Measurements from ENCODE around the gene RGS21.

Gene RGS21

DNA sequence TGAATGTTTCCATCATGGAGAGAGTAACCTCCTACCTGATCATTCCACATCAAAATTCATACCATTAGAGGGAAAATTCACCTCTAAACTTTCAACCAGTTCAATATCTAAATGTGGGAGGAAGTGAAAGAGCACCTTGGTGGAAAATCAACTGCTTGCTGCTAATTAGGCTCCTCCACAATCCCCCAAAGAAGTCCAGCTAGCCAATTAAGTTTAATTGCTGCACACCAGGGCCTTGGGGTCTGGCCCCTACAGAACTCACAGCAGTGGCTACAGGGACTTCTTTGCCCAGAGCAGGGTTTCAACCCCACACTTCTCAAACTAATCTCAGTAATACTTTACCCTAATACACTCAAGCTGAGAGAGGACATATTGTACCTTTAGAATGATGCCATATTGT, 62.1 kb downstream of the RGS21 start:
- DNase-seq (ENCODE audit: low spot score): no peak

DNA sequence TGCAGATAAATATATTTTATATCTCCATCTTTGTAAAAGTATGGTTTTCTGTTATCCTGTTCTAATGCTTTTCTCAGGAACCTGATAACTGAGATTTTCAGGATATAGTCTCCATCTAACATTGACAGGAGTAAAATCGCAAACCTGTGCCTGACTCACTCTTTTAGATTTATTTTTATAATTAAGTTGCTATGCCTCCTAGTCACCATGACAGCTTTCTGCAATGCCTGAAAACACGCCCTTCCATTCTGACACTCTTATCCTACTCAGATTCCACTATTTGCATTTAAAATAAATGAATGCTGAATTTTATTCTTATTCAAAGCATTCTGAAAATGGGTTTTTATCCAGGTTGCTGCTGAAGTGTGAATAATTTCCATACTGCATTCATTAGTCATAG, 62.8 kb downstream of the RGS21 start:
- no peak for DNase-seq (ENCODE audit: low spot score)

DNA sequence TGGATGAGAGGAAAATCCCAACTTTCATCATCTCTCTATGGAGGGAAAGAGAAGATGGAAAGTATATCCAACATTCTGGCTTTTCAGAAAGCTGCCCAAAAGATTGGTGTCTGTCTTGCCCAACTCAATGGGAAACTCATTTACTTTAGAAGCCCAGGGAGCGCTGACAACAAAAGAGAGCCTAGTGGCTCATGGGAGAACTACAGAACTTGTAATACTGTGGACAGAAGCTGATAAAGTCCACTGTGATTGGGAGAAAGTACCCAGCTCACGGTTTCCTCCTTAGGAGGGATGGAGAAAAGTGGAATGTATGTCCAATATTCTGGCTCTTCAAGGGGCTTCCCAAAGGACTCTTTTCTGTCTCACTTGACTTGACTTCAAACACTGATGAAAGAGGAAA, 66.0 kb downstream of the RGS21 start:
- no peak for DNase-seq (ENCODE audit: low spot score)

DNA sequence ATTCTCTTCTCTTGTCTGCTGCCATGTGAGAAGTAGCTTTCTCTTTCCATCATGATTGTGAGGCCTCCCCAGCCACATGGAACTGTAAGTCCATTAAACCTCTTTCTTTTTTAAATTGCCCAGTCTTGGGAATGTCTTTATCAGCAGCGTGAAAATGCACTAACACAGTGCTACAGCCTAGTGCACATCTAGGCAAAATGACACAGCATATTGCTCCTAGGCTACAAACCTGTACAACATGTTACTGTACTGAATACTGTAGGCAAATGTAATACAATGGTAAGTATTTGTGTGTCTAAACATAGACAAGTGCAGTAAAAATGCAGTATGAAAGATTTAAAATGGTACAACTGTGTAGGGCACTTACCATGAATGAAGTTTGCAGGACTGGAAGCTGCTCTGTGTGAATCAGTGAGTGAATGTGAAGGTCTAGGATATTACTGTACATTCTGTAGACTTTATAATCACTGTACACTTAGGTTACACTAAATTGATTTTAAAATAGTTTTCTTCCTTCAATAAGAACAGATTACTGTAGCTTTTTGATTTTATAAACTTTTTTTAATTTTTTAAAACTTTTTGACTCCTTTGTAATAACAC, 69.4 kb downstream of the RGS21 start:
- no peak for DNase-seq (ENCODE audit: low spot score)

DNA sequence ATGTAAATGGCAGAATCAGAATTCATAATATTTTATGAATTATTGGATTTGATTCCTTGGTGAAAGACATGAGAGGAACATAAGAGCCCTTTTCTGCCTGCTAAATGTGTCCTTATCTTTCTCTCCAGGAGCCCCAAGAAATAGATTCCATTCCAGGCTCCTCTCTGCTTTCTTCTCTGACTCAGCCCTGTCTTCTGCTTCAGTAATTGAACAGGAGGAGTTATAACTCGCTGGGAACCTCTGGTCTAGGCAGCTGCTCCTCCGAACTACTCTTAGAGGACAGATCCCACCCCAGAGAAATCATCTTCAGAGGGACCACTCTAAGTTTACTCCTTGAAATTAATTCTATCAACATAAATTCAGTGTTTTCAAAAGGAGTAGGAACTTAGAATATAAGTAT, 78.4 kb downstream of the RGS21 start:
- DNase-seq (ENCODE audit: low spot score): no peak

DNA sequence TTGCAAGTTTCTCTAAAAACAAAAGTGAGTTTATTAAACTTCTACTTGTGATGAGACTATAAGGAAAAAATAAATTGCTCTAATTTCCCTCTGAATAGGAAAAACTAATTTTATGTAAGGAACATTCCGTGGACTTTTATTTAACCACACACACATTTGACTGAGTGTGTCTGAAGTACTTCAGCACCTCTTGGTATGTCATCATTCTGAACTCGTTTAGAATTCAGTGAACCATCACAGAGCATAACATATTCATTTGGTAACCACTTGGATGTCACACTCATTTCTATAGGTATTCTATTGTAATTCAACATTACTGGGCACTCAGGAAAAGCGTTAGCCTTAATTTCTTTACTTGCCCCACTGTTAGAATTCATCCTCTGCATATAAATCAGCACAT, 79.1 kb downstream of the RGS21 start:
- no peak for DNase-seq (ENCODE audit: low spot score)

DNA sequence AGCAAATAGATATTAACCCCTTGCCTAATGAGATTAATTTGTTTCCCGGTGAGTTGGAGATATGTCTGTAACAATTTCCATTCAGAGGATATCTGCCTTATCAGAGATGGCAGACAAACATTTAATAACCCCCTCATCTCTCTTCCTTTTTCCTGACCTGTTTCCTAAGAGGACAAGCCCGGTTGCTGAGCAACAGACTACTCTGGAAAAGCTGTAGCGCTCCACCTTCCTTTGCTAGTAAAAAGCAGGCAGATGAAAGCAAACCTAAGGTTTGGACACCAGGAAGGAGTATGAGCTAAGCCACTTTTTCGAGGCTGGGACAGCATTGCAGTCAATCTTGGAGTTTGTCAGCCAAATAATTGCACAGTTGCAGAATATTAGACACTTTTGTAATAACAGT, 82.4 kb downstream of the RGS21 start:
- no peak for DNase-seq (ENCODE audit: low spot score)

DNA sequence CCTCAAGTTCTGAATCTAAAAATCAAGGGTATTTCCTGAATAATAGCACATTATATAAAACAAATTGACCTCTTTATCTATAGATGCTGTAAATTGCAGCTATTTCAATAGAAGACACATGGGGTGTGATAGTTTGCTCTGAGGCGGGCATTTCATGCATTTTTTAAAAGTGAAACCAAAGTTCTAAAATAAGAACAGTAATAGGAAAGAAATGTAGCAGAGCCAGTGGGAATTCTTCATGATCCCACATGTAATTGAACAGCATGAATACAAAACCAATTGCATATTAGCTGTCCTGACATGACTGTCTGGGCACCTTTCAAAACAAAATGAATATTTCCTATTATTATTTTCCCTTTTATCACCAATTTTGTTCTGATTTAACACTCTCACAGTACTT, 85.0 kb downstream of the RGS21 start:
- no peak for DNase-seq (ENCODE audit: low spot score)

DNA sequence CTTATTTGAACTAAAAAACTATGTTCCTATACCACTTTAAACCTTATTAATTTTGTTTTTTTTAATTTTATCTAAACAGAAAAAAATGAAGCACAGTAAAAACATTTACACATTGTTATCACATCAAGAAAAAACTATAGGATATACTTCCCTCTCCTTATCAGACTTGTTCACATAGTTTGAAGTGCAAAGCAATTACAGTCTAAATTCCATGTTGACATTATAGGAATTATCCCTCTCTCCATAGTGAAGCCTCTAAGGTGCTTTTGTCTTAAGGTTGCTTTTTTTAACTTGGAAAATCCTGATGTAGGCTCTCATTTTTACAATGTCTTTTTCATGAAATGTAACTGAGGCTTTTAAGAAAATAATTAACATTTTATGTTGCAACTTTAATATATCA, 85.8 kb downstream of the RGS21 start:
- DNase-seq (ENCODE audit: low spot score): no peak

DNA sequence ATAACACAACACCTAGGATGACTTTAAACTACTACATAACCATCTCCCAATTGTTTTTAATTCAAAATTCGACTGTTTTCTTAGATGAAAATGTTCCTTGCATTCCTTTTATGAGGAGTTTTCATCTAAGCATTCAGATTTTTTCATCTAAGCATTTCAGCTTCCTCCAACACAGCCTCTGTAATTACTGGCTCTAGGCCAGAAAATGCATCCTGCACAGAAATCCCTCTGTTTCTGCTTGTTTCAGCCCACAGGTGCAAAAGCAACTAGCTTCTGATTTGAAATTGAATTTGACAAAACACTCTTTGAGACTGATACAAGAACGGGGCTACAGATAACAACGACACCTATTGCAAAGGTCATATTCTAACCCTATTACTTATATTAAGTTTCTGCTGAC, 90.4 kb downstream of the RGS21 start:
- DNase-seq (ENCODE audit: low spot score): no peak

Measured in left forelimb (tissue), 1 donor.